ENCODE data around the gene CLEC3B.

DNA sequence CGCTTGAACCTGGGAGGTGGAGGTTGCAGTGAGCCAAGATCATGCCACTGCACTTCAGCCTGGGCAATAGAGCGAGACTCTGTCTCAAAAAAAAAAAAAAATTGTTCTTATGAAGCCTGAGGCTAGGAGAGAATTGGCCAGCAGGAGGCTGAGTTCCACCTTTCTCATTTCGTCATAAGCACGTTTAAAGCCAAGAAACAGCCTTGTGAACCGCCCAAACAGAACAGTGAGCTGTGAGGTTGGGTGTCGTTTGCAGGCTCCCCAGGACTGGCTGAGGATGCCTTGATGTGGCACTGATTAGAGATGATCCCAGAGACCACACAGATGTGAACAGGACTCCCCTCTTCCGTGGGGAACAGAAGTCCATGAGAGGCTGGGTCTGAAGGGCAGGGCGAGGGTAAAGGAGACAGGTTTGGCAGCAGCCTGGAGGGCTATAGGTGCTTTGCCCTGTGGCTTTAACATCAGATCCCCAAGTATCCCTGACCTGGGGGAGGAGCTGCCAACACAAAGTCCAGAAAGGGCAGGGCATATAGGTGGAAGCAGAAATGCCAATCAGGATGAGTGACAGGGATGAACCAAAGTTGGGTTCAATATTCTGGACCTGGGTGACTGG is 52.9 kb downstream of the CLEC3B start:
- TF ChIP-seq, protein P1, sequence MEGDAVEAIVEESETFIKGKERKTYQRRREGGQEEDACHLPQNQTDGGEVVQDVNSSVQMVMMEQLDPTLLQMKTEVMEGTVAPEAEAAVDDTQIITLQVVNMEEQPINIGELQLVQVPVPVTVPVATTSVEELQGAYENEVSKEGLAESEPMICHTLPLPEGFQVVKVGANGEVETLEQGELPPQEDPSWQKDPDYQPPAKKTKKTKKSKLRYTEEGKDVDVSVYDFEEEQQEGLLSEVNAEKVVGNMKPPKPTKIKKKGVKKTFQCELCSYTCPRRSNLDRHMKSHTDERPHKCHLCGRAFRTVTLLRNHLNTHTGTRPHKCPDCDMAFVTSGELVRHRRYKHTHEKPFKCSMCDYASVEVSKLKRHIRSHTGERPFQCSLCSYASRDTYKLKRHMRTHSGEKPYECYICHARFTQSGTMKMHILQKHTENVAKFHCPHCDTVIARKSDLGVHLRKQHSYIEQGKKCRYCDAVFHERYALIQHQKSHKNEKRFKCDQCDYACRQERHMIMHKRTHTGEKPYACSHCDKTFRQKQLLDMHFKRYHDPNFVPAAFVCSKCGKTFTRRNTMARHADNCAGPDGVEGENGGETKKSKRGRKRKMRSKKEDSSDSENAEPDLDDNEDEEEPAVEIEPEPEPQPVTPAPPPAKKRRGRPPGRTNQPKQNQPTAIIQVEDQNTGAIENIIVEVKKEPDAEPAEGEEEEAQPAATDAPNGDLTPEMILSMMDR (IDR thresholded peaks at IDR 0.05) = peak in 3 of 7 experiments; percentile 26 to 47 (median 37)
- TF ChIP-seq POLR2A (IDR thresholded peaks at IDR 0.05) = no peak
- no peak for TF ChIP-seq POLR2AphosphoS5 (IDR thresholded peaks at IDR 0.05)
